Measurements from ENCODE around the gene NAV2. TPM values are rescaled to one million over a fixed set of nuclear protein-coding genes. Genes with fewer than 3 reads are reported as not detected.

The NAV2 gene
- total RNA-seq, 4 donors from 2014 or later: 19.2 to 34.7 (median 25.8) TPM

- Histone ChIP-seq H3K4me3 (peak overlapping the region in 1 of 4 donors; percentile 28), H3K9me3 (no peaks in the 10 kb centered on the region), H3K27me3 (peaks cover 0 to 5% of the 10 kb centered on the region in 2 donors), H3K36me3 (no peaks in the 10 kb centered on the region), H3K4me1 (peaks cover 0 to 11% (median 0%) of the 10 kb centered on the region in 4 donors), H3K27ac (no peak overlapping the region)
- TF ChIP-seq POLR2A (IDR thresholded peaks at IDR 0.05) (no peak), EP300 (IDR thresholded peaks at IDR 0.05) (no peak), CTCF (IDR thresholded peaks at IDR 0.05) (no peak)
- WGBS, 2 donors: 57 to 65% methylated on average over 8 of the region's 8 CpGs
- DNase-seq (ENCODE audit: low spot score in 2 of 2): no peak
Measured at GRCh38 chr11:20132667-20133039, 420.0 kb downstream of the NAV2 start.

DNA sequence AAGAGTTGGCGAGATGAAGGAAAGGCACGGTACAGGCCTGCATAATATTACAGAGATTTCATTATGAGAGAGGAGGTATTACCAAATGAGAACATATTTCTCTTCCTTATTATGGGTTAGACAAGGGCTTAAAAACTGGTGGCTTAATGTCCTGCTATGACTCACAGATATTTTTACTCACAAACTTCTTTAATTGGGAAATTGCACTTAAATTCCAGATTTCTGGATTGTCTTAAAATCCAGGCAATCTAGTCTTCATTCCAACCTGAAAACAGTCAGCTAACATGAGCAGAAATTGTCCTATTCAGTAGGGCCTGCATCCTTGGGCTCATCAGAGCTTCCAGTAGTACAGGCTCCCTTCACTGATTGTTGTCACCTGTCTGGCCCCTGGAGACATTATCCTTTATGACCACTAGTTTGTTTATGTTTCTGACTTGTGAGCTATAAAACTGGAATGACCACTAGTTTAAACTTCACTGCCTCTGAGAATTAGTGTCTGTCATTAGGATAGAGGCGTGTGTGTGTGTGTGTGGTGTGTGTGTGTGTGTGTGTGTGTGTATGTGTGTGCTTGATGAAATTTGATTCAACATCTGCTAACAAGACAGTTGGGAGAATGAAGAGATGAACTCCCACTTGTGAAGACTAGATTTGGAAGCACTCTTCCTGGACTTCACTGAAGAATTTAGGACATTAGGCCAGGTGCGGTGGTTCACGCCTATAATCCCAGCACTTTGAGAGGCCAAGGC is 422.5 kb downstream of the NAV2 start:
- no peak overlapping the region for H3K4me3 ChIP-seq
- no peaks in the 10 kb centered on the region for H3K9me3 ChIP-seq
- H3K36me3 ChIP-seq: no peaks in the 10 kb centered on the region
- H3K4me1 ChIP-seq: peaks cover 0 to 11% (median 0%) of the 10 kb centered on the region in 4 donors
- peaks cover 0 to 10% of the 10 kb centered on the region in 2 donors for H3K27me3 ChIP-seq
- WGBS, 2 donors: 77 to 89% methylated on average over 5 of the region's 5 CpGs
- TF ChIP-seq EP300 (IDR thresholded peaks at IDR 0.05) (no peak), CTCF (IDR thresholded peaks at IDR 0.05) (no peak), POLR2A (IDR thresholded peaks at IDR 0.05) (no peak)
- DNase-seq (ENCODE audit: low spot score in 2 of 2): no peak
- no peak overlapping the region for H3K27ac ChIP-seq

DNA sequence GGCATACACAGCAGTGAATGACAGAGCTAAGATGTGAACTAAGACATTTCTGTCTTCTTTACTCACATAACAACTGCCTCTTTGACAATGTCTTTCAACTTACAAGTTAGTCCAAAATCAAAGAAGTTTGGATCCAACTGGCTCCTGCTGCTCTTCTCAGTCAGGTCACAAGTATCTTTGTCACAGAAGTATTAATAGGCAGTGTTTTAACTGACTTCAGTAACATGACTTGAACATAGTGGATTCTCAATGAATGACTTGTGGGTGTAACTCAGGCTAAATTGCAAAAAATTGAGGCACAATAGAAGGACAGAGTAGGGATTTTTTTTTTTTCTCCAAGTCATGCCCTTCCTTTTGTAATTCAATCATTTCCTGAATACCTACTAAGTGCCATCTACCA is 425.0 kb downstream of the NAV2 start:
- Histone ChIP-seq H3K27me3 (peaks cover 0 to 13% of the 10 kb centered on the region in 2 donors), H3K36me3 (no peaks in the 10 kb centered on the region), H3K4me1 (peaks cover 0 to under 1% (median 0%) of the 10 kb centered on the region in 4 donors), H3K4me3 (no peak overlapping the region), H3K9me3 (no peaks in the 10 kb centered on the region), H3K27ac (no peak overlapping the region)
- DNase-seq (ENCODE audit: low spot score in 2 of 2): no peak
- no peak for TF ChIP-seq EP300 (IDR thresholded peaks at IDR 0.05)
- TF ChIP-seq POLR2A (IDR thresholded peaks at IDR 0.05): no peak
- no peak for TF ChIP-seq CTCF (IDR thresholded peaks at IDR 0.05)

DNA sequence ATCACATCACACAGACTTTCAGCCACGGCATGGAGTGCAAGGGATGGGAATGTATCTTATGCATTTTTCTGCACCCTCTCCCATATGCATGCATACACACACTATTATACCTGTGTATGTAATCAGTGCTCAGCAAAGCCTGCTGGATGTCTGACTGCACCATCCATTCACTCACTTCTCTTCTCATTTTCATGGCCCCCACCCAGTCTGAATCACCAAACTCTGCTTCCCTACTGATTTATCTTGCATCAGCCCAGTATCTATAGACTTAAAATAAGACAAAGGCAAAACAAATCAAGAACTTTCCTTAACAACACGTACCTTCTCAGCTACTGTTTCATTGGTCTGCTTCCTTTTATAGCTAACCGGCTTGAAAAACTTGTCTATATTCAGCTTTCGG is 426.1 kb downstream of the NAV2 start:
- Histone ChIP-seq H3K9me3 (no peaks in the 10 kb centered on the region), H3K36me3 (no peaks in the 10 kb centered on the region), H3K4me3 (no peak overlapping the region), H3K27ac (no peak overlapping the region), H3K4me1 (no peaks in the 10 kb centered on the region), H3K27me3 (peaks cover 0 to 12% of the 10 kb centered on the region in 2 donors)
- TF ChIP-seq POLR2A (IDR thresholded peaks at IDR 0.05): no peak
- TF ChIP-seq EP300 (IDR thresholded peaks at IDR 0.05): no peak
- no peak for TF ChIP-seq CTCF (IDR thresholded peaks at IDR 0.05)
- WGBS, 2 donors: 82 to 92% methylated on average over 4 of the region's 4 CpGs
- no peak for DNase-seq (ENCODE audit: low spot score in 2 of 2)

DNA sequence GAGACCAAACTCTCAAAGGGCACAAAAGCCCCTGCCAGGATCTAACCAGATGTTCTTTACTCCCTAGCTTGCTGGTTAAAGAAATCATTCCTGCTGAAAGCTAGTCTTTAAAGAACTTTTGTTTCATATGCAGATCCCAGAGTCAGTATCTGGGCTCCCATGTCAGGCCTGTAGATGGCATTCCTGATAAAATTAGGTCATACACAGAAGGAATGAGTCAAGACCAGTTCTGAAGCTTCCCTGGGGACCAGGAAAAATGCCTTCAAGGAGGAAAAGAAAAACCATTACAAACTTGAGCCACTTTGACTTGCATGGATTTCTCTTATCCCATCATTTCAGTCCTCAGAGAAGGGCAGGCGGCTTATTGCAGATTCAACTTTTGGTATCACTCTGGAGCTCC is 441.7 kb downstream of the NAV2 start:
- Histone ChIP-seq H3K27ac (no peak overlapping the region), H3K36me3 (no peaks in the 10 kb centered on the region), H3K9me3 (peaks cover 0 to 6% (median 0%) of the 10 kb centered on the region in 4 donors), H3K4me3 (no peak overlapping the region), H3K4me1 (peaks cover 0 to 25% (median 12%) of the 10 kb centered on the region in 4 donors), H3K27me3 (peaks cover 2 to 66% of the 10 kb centered on the region in 2 donors)
- no peak for DNase-seq (ENCODE audit: low spot score in 2 of 2)
- 100% methylated on average over 1 of the region's 1 CpG for WGBS, 2 donors
- TF ChIP-seq POLR2A (IDR thresholded peaks at IDR 0.05) (no peak), CTCF (IDR thresholded peaks at IDR 0.05) (no peak), EP300 (IDR thresholded peaks at IDR 0.05) (no peak)
